Cortex of kidney (tissue), 1 donor: ENCODE results near the gene GLMN.
"Not testable (repeated sequence)": the region's sequence is repeated elsewhere in the genome, so short reads cannot be mapped to it uniquely, and the experiment has no call there.

Source experiments
- DNase-seq: peaks from one replicate; lab custom pipeline; 2025; lab: John Stamatoyannopoulos, UW

GLMN gene

GRCh38 chr1:92299477-92300150 lies 827 bp upstream of the GLMN start:
- no peak for DNase-seq

GRCh38 chr1:92298213-92298572 lies 594 bp downstream of the GLMN start:
- DNase-seq = no peak

GRCh38 chr1:92291372-92291999 lies 7.3 kb downstream of the GLMN start:
- no peak for DNase-seq

- DNase-seq = not testable (repeated sequence)
These were observed 17.4 kb downstream of the GLMN start for GRCh38 chr1:92281411-92281810.

GRCh38 chr1:92279781-92280180 lies 19.0 kb downstream of the GLMN start:
- DNase-seq = not testable (repeated sequence)

GRCh38 chr1:92277105-92277723 lies 21.6 kb downstream of the GLMN start:
- DNase-seq = no peak

GRCh38 chr1:92276082-92276481 lies 22.7 kb downstream of the GLMN start:
- DNase-seq = no peak

- no peak for DNase-seq
These were observed 23.8 kb downstream of the GLMN start for GRCh38 chr1:92274939-92275338.

GRCh38 chr1:92273039-92273438 lies 25.7 kb downstream of the GLMN start:
- no peak for DNase-seq

- no peak for DNase-seq
These were observed 36.3 kb downstream of the GLMN start for GRCh38 chr1:92262516-92262915.

- no peak for DNase-seq
These were observed 39.4 kb downstream of the GLMN start for GRCh38 chr1:92259350-92259749.

- DNase-seq = not testable (repeated sequence)
These were observed 44.1 kb downstream of the GLMN start for GRCh38 chr1:92254714-92255113.

- no peak for DNase-seq
These were observed 54.4 kb downstream of the GLMN start for GRCh38 chr1:92244376-92244775.

- DNase-seq = no peak
These were observed 58.8 kb downstream of the GLMN start for GRCh38 chr1:92240034-92240433.

- DNase-seq = no peak
These were observed 68.1 kb downstream of the GLMN start for GRCh38 chr1:92230736-92231135.

GRCh38 chr1:92228401-92228800 lies 70.4 kb downstream of the GLMN start:
- no peak for DNase-seq

- DNase-seq = no peak
These were observed 79.8 kb downstream of the GLMN start for GRCh38 chr1:92219028-92219427.

- DNase-seq = no peak
These were observed 80.2 kb downstream of the GLMN start for GRCh38 chr1:92218559-92218958.

GRCh38 chr1:92217721-92218120 lies 81.1 kb downstream of the GLMN start, which contains the start of gene C1orf146:
TSS of gene C1orf146 (plus strand) at chr1:92217915. CDS start at chr1:92231421, 13,506 bp downstream.
- no peak for DNase-seq

GRCh38 chr1:92211166-92211565 lies 87.6 kb downstream of the GLMN start:
- no peak for DNase-seq

- DNase-seq = no peak
These were observed 88.1 kb downstream of the GLMN start for GRCh38 chr1:92210701-92211100.

- no peak for DNase-seq
These were observed 95.7 kb downstream of the GLMN start for GRCh38 chr1:92203105-92203504.

GRCh38 chr1:92201973-92202372 lies 96.8 kb downstream of the GLMN start:
- no peak for DNase-seq
